ENCODE data around the gene IFI27L1. TPM values are rescaled to one million over a fixed set of nuclear protein-coding genes. Genes with fewer than 3 reads are reported as not detected.

The IFI27L1 gene
- total RNA-seq, 1 experiment from 2014 or later, result 19.6 TPM

DNA sequence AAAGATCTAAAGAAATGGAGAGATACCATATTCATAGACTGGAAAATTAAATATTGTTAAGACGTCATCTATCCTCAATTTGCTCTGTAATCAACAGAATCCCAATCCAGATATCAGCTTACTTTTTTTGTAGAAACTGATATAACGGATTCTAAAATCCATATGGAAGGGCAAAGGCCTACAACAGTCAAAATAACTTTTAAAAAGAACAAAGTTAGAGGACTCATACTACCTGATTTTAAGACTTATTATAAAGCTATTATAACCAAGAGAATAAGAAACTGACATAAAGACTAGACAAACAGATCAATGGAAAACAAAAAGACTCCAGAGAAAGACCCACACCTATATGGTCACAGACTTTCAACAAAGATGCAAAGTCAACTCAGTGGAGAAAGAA, 6.1 kb upstream of the IFI27L1 start:
- intact Hi-C loops (cut with micrococcal nuclease; ENCODE audit: unreplicated experiment), result no loop called here
- TF ChIP-seq SIN3A (IDR thresholded peaks at IDR 0.05; ENCODE audit: borderline replicate concordance, insufficient read depth, low read depth, low read length) (no peak), POLR2AphosphoS5 (IDR thresholded peaks at IDR 0.05; ENCODE audit: low read depth, low read length) (no peak), TCF7L2 (IDR thresholded peaks at IDR 0.05; ENCODE audit: low read depth, low read length) (no peak)
- TF ChIP-seq, protein P1, sequence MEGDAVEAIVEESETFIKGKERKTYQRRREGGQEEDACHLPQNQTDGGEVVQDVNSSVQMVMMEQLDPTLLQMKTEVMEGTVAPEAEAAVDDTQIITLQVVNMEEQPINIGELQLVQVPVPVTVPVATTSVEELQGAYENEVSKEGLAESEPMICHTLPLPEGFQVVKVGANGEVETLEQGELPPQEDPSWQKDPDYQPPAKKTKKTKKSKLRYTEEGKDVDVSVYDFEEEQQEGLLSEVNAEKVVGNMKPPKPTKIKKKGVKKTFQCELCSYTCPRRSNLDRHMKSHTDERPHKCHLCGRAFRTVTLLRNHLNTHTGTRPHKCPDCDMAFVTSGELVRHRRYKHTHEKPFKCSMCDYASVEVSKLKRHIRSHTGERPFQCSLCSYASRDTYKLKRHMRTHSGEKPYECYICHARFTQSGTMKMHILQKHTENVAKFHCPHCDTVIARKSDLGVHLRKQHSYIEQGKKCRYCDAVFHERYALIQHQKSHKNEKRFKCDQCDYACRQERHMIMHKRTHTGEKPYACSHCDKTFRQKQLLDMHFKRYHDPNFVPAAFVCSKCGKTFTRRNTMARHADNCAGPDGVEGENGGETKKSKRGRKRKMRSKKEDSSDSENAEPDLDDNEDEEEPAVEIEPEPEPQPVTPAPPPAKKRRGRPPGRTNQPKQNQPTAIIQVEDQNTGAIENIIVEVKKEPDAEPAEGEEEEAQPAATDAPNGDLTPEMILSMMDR (IDR thresholded peaks at IDR 0.05), result no peak
- TF ChIP-seq, protein P2, sequence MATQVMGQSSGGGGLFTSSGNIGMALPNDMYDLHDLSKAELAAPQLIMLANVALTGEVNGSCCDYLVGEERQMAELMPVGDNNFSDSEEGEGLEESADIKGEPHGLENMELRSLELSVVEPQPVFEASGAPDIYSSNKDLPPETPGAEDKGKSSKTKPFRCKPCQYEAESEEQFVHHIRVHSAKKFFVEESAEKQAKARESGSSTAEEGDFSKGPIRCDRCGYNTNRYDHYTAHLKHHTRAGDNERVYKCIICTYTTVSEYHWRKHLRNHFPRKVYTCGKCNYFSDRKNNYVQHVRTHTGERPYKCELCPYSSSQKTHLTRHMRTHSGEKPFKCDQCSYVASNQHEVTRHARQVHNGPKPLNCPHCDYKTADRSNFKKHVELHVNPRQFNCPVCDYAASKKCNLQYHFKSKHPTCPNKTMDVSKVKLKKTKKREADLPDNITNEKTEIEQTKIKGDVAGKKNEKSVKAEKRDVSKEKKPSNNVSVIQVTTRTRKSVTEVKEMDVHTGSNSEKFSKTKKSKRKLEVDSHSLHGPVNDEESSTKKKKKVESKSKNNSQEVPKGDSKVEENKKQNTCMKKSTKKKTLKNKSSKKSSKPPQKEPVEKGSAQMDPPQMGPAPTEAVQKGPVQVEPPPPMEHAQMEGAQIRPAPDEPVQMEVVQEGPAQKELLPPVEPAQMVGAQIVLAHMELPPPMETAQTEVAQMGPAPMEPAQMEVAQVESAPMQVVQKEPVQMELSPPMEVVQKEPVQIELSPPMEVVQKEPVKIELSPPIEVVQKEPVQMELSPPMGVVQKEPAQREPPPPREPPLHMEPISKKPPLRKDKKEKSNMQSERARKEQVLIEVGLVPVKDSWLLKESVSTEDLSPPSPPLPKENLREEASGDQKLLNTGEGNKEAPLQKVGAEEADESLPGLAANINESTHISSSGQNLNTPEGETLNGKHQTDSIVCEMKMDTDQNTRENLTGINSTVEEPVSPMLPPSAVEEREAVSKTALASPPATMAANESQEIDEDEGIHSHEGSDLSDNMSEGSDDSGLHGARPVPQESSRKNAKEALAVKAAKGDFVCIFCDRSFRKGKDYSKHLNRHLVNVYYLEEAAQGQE (IDR thresholded peaks at IDR 0.05; ENCODE audit: insufficient read depth in 1 of 2, low read depth in 2 of 2, low read length in 1 of 2), result no peak
- H3K9me3 ChIP-seq (ENCODE audit: control insufficient read depth, insufficient read depth, low read depth, low read length), result peaks cover 34% of the 10 kb centered on the region; the same call in 1 of the 2 replicates
- H3K4me3 ChIP-seq (ENCODE audit: low read depth in 2 of 2, low read length in 2 of 2), result no peak overlapping the region
- no peaks in the 10 kb centered on the region for H3K27me3 ChIP-seq (ENCODE audit: control insufficient read depth, insufficient read depth, low read length)
- H3K4me1 ChIP-seq (ENCODE audit: control insufficient read depth, insufficient read depth, low read length), result peaks cover 8% of the 10 kb centered on the region
- BruUV-seq (replicated peaks), result no TSS peak
- no peak overlapping the region for H3K27ac ChIP-seq (ENCODE audit: low read length)
- H3K36me3 ChIP-seq (ENCODE audit: control insufficient read depth, insufficient read depth, low read length), result peaks cover 9% of the 10 kb centered on the region; the same call in 1 of the 2 replicates
- in situ Hi-C loops (cut with HindIII; ENCODE audit: low pct_unique_long_range_greater_than_20kb, low sequenced_read_pairs), result no loop called here
- ChIA-PET POLR2A (no interaction called here), CTCF (no interaction called here)
- ATAC-seq (no peak), DNase-seq (ENCODE audit: low read depth, low spot score) (no peak)

DNA sequence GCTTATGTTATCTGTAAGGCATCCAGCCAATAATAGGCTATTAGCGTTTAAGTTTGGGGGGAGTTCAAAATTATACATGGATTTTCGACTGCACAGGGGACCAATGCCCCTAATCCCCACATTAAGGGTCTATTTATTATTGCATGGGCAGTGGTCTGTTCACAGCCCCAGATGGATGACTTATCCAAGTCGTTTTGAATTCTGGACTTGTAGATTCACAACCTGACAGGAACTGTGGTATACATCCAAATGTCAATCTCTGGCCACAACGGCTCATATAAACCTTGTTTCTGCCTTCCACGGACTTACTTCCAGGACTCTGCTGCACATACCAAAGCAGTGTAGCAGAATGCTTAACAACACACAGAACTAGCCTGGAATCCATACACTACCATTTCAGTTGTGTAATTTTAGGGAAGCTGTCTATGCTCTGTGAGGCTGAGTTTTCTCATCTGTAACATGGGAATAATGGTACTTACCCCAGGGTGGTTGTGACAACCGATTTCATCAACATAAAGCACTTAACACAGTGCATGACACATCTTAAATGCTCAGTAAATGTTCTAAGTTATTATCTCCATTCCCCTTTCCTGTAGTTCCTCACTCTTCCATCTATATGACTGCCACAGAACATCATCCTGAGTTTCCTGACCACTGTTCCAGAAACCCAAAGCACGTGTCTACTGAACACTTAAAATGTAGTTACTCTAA, 3.8 kb upstream of the IFI27L1 start:
- Histone ChIP-seq H3K36me3 (ENCODE audit: control insufficient read depth, insufficient read depth, low read length) (peaks cover 14% of the 10 kb centered on the region), H3K27ac (ENCODE audit: low read length) (no peak overlapping the region), H3K4me1 (ENCODE audit: control insufficient read depth, insufficient read depth, low read length) (peaks cover 8% of the 10 kb centered on the region), H3K27me3 (ENCODE audit: control insufficient read depth, insufficient read depth, low read length) (no peaks in the 10 kb centered on the region), H3K4me3 (ENCODE audit: low read depth in 2 of 2, low read length in 2 of 2) (no peak overlapping the region), H3K9me3 (ENCODE audit: control insufficient read depth, insufficient read depth, low read depth, low read length) (peaks cover 34% of the 10 kb centered on the region; the same call in 1 of the 2 replicates)
- intact Hi-C loops (cut with micrococcal nuclease; ENCODE audit: unreplicated experiment) (no loop called here), in situ Hi-C loops (cut with HindIII; ENCODE audit: low pct_unique_long_range_greater_than_20kb, low sequenced_read_pairs) (no loop called here)
- ATAC-seq, result no peak
- no peak for TF ChIP-seq TCF7L2 (IDR thresholded peaks at IDR 0.05; ENCODE audit: low read depth, low read length)
- TF ChIP-seq, protein P2 (IDR thresholded peaks at IDR 0.05; ENCODE audit: insufficient read depth in 1 of 2, low read depth in 2 of 2, low read length in 1 of 2), result no peak
- TF ChIP-seq SIN3A (IDR thresholded peaks at IDR 0.05; ENCODE audit: borderline replicate concordance, insufficient read depth, low read depth, low read length), result no peak
- TF ChIP-seq, protein P1 (IDR thresholded peaks at IDR 0.05), result no peak
- no peak for TF ChIP-seq POLR2AphosphoS5 (IDR thresholded peaks at IDR 0.05; ENCODE audit: low read depth, low read length)
- no TSS peak for BruUV-seq (replicated peaks)
- CTCF ChIA-PET, result no interaction called here
- no peak for DNase-seq (ENCODE audit: low read depth, low spot score)
- POLR2A ChIA-PET, result no interaction called here

Measured in Panc1 (cell line).